Measurements from ENCODE around the gene BMPR1B. TPM values are rescaled to one million over a fixed set of nuclear protein-coding genes. Genes with fewer than 3 reads are reported as not detected.

Gene BMPR1B
- total RNA-seq, 1 experiment from 2014 or later: 0.35 TPM

DNA sequence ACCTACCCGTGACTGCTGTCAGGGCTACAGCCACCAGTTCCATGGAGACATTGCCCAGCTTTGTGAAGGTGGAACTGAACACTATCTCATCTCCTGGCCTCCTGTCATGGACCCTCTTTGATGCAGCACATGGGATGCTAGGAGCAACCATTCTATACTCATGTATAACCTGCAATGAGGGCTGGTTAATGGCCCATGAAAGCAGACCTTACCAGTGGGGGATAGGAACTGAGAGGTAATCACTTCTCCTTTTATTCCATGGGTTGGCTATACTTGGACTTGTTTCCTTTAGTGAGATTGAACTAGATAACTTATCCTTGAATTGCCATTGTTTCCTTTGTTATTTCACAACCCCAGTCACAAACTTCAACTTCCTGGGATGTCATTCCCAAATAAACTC, 310.6 kb downstream of the BMPR1B start:
- Histone ChIP-seq H3K23ac (ENCODE audit: insufficient read length, low read depth, low read length) (no peak overlapping the region), H3K9ac (ENCODE audit: extremely low read depth, insufficient read length, low read length) (no peak overlapping the region), H3K79me2 (ENCODE audit: insufficient read depth, low read length) (no peaks in the 10 kb centered on the region), H2BK120ac (ENCODE audit: low read depth, low read length, poor library complexity, severe bottlenecking) (no peak overlapping the region), H4K20me1 (ENCODE audit: control insufficient read depth, insufficient read depth, insufficient read length) (no peaks in the 10 kb centered on the region), H3T11ph (ENCODE audit: low read length) (no peak overlapping the region), H4K91ac (ENCODE audit: insufficient read length, low read depth, low read length) (no peak overlapping the region), H3K56ac (ENCODE audit: insufficient read length, low read depth, low read length) (no peak overlapping the region), H4K5ac (ENCODE audit: insufficient read length, low read depth, low read length) (no peak overlapping the region), H2BK15ac (ENCODE audit: low read depth, low read length) (no peak overlapping the region), H3K18ac (ENCODE audit: insufficient read length, low read depth, low read length) (no peak overlapping the region), H3K27ac (ENCODE audit: insufficient read length, low read depth, low read length) (no peak overlapping the region), H3K27me3 (ENCODE audit: insufficient read depth, low read length) (no peaks in the 10 kb centered on the region), H3K79me1 (ENCODE audit: insufficient read depth, low read depth, low read length, poor library complexity, severe bottlenecking) (no peaks in the 10 kb centered on the region), H2AFZ (ENCODE audit: low read length) (no peak overlapping the region), H4K8ac (replicated peaks; ENCODE audit: insufficient read length, low read depth, low read length) (no peak overlapping the region), H3K23me2 (ENCODE audit: insufficient read length, low read depth, low read length, poor library complexity, severe bottlenecking) (no peaks in the 10 kb centered on the region), H3K9me3 (ENCODE audit: control insufficient read depth, low read depth, low read length) (no peaks in the 10 kb centered on the region), H3K4ac (ENCODE audit: low read depth, low read length) (no peak overlapping the region), H3K14ac (ENCODE audit: insufficient read depth, low read length) (no peak overlapping the region), H3K4me1 (ENCODE audit: insufficient read depth, low read length) (no peaks in the 10 kb centered on the region), H2BK5ac (ENCODE audit: insufficient read length, low read length) (no peak overlapping the region), H2AK5ac (ENCODE audit: insufficient read length, low read length) (no peak overlapping the region), H3K4me2 (ENCODE audit: insufficient read depth, insufficient read length, low read length) (no peak overlapping the region), H2BK12ac (ENCODE audit: insufficient read length, low read depth, low read length) (no peak overlapping the region), H2BK20ac (ENCODE audit: low read depth, low read length, poor library complexity, severe bottlenecking) (no peak overlapping the region)
- Mint-ChIP-seq H3K4me1 (no peaks in the 10 kb centered on the region), H3K9me3 (peaks cover 0 to 4% of the 10 kb centered on the region in 2 experiments; a peak in 1 of 5 replicates), H3K27ac (no peak overlapping the region), H3K36me3 (ENCODE audit: insufficient read depth in 1 of 3, low read depth in 3 of 3) (no peaks in the 10 kb centered on the region), H3K27me3 (ENCODE audit: low read depth) (no peaks in the 10 kb centered on the region), H3K4me3 (no peak overlapping the region)
- TF ChIP-seq, protein P1, sequence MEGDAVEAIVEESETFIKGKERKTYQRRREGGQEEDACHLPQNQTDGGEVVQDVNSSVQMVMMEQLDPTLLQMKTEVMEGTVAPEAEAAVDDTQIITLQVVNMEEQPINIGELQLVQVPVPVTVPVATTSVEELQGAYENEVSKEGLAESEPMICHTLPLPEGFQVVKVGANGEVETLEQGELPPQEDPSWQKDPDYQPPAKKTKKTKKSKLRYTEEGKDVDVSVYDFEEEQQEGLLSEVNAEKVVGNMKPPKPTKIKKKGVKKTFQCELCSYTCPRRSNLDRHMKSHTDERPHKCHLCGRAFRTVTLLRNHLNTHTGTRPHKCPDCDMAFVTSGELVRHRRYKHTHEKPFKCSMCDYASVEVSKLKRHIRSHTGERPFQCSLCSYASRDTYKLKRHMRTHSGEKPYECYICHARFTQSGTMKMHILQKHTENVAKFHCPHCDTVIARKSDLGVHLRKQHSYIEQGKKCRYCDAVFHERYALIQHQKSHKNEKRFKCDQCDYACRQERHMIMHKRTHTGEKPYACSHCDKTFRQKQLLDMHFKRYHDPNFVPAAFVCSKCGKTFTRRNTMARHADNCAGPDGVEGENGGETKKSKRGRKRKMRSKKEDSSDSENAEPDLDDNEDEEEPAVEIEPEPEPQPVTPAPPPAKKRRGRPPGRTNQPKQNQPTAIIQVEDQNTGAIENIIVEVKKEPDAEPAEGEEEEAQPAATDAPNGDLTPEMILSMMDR (conservative IDR thresholded peaks at IDR 0.05): no peak
- DNase-seq: no peak
- WGBS (ENCODE audit: extremely low coverage, insufficient read length, low lambda C conversion rate): no CpG with 5 or more reads among the region's 1 CpG

Data from H9 (cell line).